H9 (cell line): Measurements from ENCODE around the gene MYOCD. TPM values are rescaled to one million over a fixed set of nuclear protein-coding genes. Genes with fewer than 3 reads are reported as not detected.

Source experiments
- DNase-seq: peaks from one replicate; pipeline ENCODE4 v3.0.0-alpha.2; 2017
- H2AFZ ChIP-seq: one replicate; pipeline ENCODE4 v1.6.1; 2013; ENCODE audit warnings: mild to moderate bottlenecking, low read length, control low read depth, moderate library complexity
- H2AK5ac ChIP-seq: 2 replicates; pipeline ENCODE4 v1.6.1; 2013; ENCODE audit warnings: low read length, control low read depth, mixed read lengths; ENCODE audit not compliant: insufficient read length
- H2BK120ac ChIP-seq: one replicate; pipeline ENCODE4 v1.6.1; 2013; ENCODE audit warnings: low read depth, mild to moderate bottlenecking, low read length, control low read depth, inconsistent platforms; ENCODE audit not compliant: poor library complexity, severe bottlenecking
- H2BK12ac ChIP-seq: 2 replicates; pipeline ENCODE4 v1.6.1; 2013; ENCODE audit warnings: low read length, control low read depth, mixed read lengths, low read depth; ENCODE audit not compliant: insufficient read length
- H2BK15ac ChIP-seq: 2 replicates; pipeline ENCODE4 v1.6.1; 2013; ENCODE audit warnings: low read depth, low read length, control low read depth
- H2BK20ac ChIP-seq: one replicate; pipeline ENCODE4 v1.6.1; 2013; ENCODE audit warnings: low read depth, mild to moderate bottlenecking, low read length, control low read depth, inconsistent platforms; ENCODE audit not compliant: poor library complexity, severe bottlenecking
- H2BK5ac ChIP-seq: 2 replicates; pipeline ENCODE4 v1.6.1; 2013; ENCODE audit warnings: low read length, control low read depth, mixed read lengths; ENCODE audit not compliant: insufficient read length
- H3K14ac ChIP-seq: 2 replicates; pipeline ENCODE4 v1.6.1; 2013; ENCODE audit warnings: low read length, control low read depth; ENCODE audit not compliant: insufficient read depth
- H3K18ac ChIP-seq: 2 replicates; pipeline ENCODE4 v1.6.1; 2013; ENCODE audit warnings: low read depth, mild to moderate bottlenecking, mixed read lengths, low read length, control low read depth; ENCODE audit not compliant: insufficient read length
- H3K23ac ChIP-seq: 2 replicates; pipeline ENCODE4 v1.6.1; 2013; ENCODE audit warnings: low read length, control low read depth, mixed read lengths, low read depth; ENCODE audit not compliant: insufficient read length
- H3K23me2 ChIP-seq: 2 replicates; pipeline ENCODE4 v1.6.1; 2013; ENCODE audit warnings: low read depth, mild to moderate bottlenecking, mixed read lengths, low read length, control low read depth; ENCODE audit not compliant: insufficient read length, poor library complexity, severe bottlenecking
- H3K27ac ChIP-seq: 2 replicates; pipeline ENCODE4 v1.5.1; 2013; ENCODE audit warnings: low read length, control low read depth, mixed read lengths, low read depth; ENCODE audit not compliant: insufficient read length
- H3K27me3 ChIP-seq: 2 replicates; pipeline ENCODE4 v1.6.1; 2013; ENCODE audit warnings: low read length, control low read depth, inconsistent platforms; ENCODE audit not compliant: insufficient read depth
- H3K4ac ChIP-seq: 2 replicates; pipeline ENCODE4 v1.6.1; 2013; ENCODE audit warnings: low read depth, mild to moderate bottlenecking, control low read depth, inconsistent platforms, low read length, moderate library complexity
- H3K4me1 ChIP-seq: 2 replicates; pipeline ENCODE4 v1.6.1; 2013; ENCODE audit warnings: low read length, control low read depth, inconsistent platforms; ENCODE audit not compliant: insufficient read depth
- H3K4me2 ChIP-seq: 2 replicates; pipeline ENCODE4 v1.6.1; 2013; ENCODE audit warnings: low read length, control low read depth, mixed read lengths; ENCODE audit not compliant: insufficient read length, insufficient read depth
- H3K56ac ChIP-seq: 2 replicates; pipeline ENCODE4 v1.6.1; 2013; ENCODE audit warnings: low read depth, mild to moderate bottlenecking, mixed read lengths, low read length, control low read depth; ENCODE audit not compliant: insufficient read length
- H3K79me1 ChIP-seq: 2 replicates; pipeline ENCODE4 v1.6.1; 2013; ENCODE audit warnings: low read depth, mild to moderate bottlenecking, moderate library complexity, low read length, control low read depth, inconsistent platforms; ENCODE audit not compliant: insufficient read depth, poor library complexity, severe bottlenecking
- H3K79me2 ChIP-seq: 2 replicates; pipeline ENCODE4 v1.6.1; 2013; ENCODE audit warnings: low read length, control low read depth, inconsistent platforms; ENCODE audit not compliant: insufficient read depth
- H3K9ac ChIP-seq: 2 replicates; pipeline ENCODE4 v1.6.1; 2013; ENCODE audit warnings: low read length, control low read depth, mixed read lengths; ENCODE audit not compliant: insufficient read length; ENCODE audit errors: extremely low read depth
- H3K9me3 ChIP-seq: one replicate; pipeline ENCODE4 v1.6.1; 2013; ENCODE audit warnings: low read depth, low read length, inconsistent platforms; ENCODE audit not compliant: control insufficient read depth
- H3T11ph ChIP-seq: one replicate; pipeline ENCODE4 v1.6.1; 2013; ENCODE audit warnings: mild to moderate bottlenecking, low read length, control low read depth, inconsistent platforms
- H4K20me1 ChIP-seq: one replicate; pipeline ENCODE4 v1.6.1; 2013; ENCODE audit not compliant: control insufficient read depth, insufficient read length, insufficient read depth
- H4K5ac ChIP-seq: 2 replicates; pipeline ENCODE4 v1.6.1; 2013; ENCODE audit warnings: low read depth, mild to moderate bottlenecking, mixed read lengths, low read length, control low read depth; ENCODE audit not compliant: insufficient read length
- H4K8ac ChIP-seq: replicated peaks from 2 replicates; pipeline ENCODE4 v1.6.1; 2013; ENCODE audit warnings: low read length, control low read depth, mixed read lengths, low read depth; ENCODE audit not compliant: insufficient read length
- H4K91ac ChIP-seq: 2 replicates; pipeline ENCODE4 v1.6.1; 2013; ENCODE audit warnings: low read depth, mild to moderate bottlenecking, moderate library complexity, mixed read lengths, low read length, control low read depth; ENCODE audit not compliant: insufficient read length
- H3K27ac Mint-ChIP-seq, 3 experiments: 2 replicates in 2 of 3; 3 replicates in 1 of 3; pipeline ENCODE4 v1.8.0; 2020 to 2021; ENCODE audit warnings: mixed read lengths in 3 of 3, mild to moderate bottlenecking in 1 of 3, moderate library complexity in 1 of 3
- H3K27me3 Mint-ChIP-seq: 2 replicates; pipeline ENCODE4 v1.8.0; 2021; ENCODE audit warnings: low read depth, mild to moderate bottlenecking, moderate library complexity, mixed read lengths
- H3K36me3 Mint-ChIP-seq, 3 experiments: 2 replicates in 2 of 3; 3 replicates in 1 of 3; pipeline ENCODE4 v1.8.0; 2020 to 2021; ENCODE audit warnings: low read depth in 3 of 3, mixed read lengths in 3 of 3; ENCODE audit not compliant: insufficient read depth in 1 of 3
- H3K4me1 Mint-ChIP-seq, 2 experiments: 2 replicates each; pipeline ENCODE4 v1.8.0; 2020; ENCODE audit warnings: mixed read lengths in 2 of 2
- H3K4me3 Mint-ChIP-seq, 2 experiments: 2 replicates in 1 of 2; 3 replicates in 1 of 2; pipeline ENCODE4 v1.8.0; 2020 to 2021; ENCODE audit warnings: mild to moderate bottlenecking in 2 of 2, mixed read lengths in 2 of 2, moderate library complexity in 1 of 2
- H3K9me3 Mint-ChIP-seq, 2 experiments: 2 replicates in 1 of 2; 3 replicates in 1 of 2; pipeline ENCODE4 v1.8.0; 2020; ENCODE audit warnings: mild to moderate bottlenecking in 2 of 2, mixed read lengths in 2 of 2, moderate library complexity in 1 of 2
- CTCF ChIP-seq: fragments of 200-600 bp; sonication (generic); conservative IDR thresholded peaks from 3 replicates; pipeline ENCODE4 v1.8.0; 2021; ENCODE audit warnings: antibody characterized with exemption, mild to moderate bottlenecking
- WGBS: extraction: QIAGEN DNeasy Blood & Tissue Kit; methylation state at CpG from one replicate; pipeline ENCODE4 v1.1.7; 2013; ENCODE audit warnings: missing lambda C conversion rate, low lambda C conversion rate, mixed read lengths; ENCODE audit not compliant: insufficient read length; ENCODE audit errors: extremely low coverage; 5-methylcytosine and 5-hydroxymethylcytosine counted together
- total RNA-seq: library from RNA; stranded (reverse); gene quantifications from 2 replicates; pipeline ENCODE4 v1.2.1, GENCODE V29; 2021

MYOCD gene
- total RNA-seq, 1 experiment from 2014 or later: 0.17 TPM

- Histone ChIP-seq H2BK12ac (no peak overlapping the region), H4K8ac (no peak overlapping the region), H3K23me2 (no peaks in the 10 kb centered on the region), H3K23ac (no peak overlapping the region), H3K56ac (no peak overlapping the region), H2BK20ac (no peak overlapping the region), H3K18ac (no peak overlapping the region), H3K27ac (no peak overlapping the region), H3K79me1 (no peaks in the 10 kb centered on the region), H3K9me3 (no peaks in the 10 kb centered on the region), H2BK5ac (no peak overlapping the region), H4K5ac (no peak overlapping the region), H2AK5ac (no peak overlapping the region), H3T11ph (no peak overlapping the region), H2BK15ac (no peak overlapping the region), H2BK120ac (no peak overlapping the region), H3K4me2 (no peak overlapping the region), H3K14ac (no peak overlapping the region), H3K4ac (no peak overlapping the region), H3K79me2 (no peaks in the 10 kb centered on the region), H3K9ac (no peak overlapping the region), H3K4me1 (peaks cover 16% of the 10 kb centered on the region; the same call in 1 of the 2 replicates), H3K27me3 (no peaks in the 10 kb centered on the region), H2AFZ (no peak overlapping the region), H4K91ac (no peak overlapping the region), H4K20me1 (no peaks in the 10 kb centered on the region)
- peaks cover 43% of the 10 kb centered on the region in 2 experiments for H3K4me1 Mint-ChIP-seq
- DNase-seq: no peak
- H3K36me3 Mint-ChIP-seq: no peaks in the 10 kb centered on the region
- no peaks in the 10 kb centered on the region for H3K9me3 Mint-ChIP-seq
- H3K27ac Mint-ChIP-seq: peak overlapping the region in 1 of 3 experiments; percentile 1; a peak in 1 of 7 replicates
- no CpG with 5 or more reads among the region's 11 CpGs for WGBS
- no peaks in the 10 kb centered on the region for H3K27me3 Mint-ChIP-seq
- no peak for TF ChIP-seq CTCF
- no peak overlapping the region for H3K4me3 Mint-ChIP-seq
These were observed 43.0 kb upstream of the MYOCD start for GRCh38 chr17:12622726-12623125.
